HepG2 (cell line): ENCODE data around the gene ARL3. TPM values are rescaled to one million over a fixed set of nuclear protein-coding genes. Genes with fewer than 3 reads are reported as not detected.
A peak's percentile ranks its signal among the peaks of the same experiment; 100 is the strongest.

Experiments
- ASH2L ChIP-seq: fragments of 300-600, 200-600 bp; sonication (generic); IDR thresholded peaks from 2 replicates; pipeline ENCODE4 v1.7.0; 2017; ENCODE audit warnings: low read depth, mild to moderate bottlenecking, moderate library complexity, mixed read lengths, low read length; ENCODE audit not compliant: insufficient read length
- DRAP1 ChIP-seq: IDR thresholded peaks from 2 replicates; pipeline ENCODE4 v1.6.1; 2016; ENCODE audit warnings: missing genetic modification reagents, missing compliant biosample characterization
- LCORL ChIP-seq, 2 experiments: fragments of 450-650 bp in 1 of 2; sonication (generic) in 1 of 2; formaldehyde crosslinking in 1 of 2; IDR thresholded peaks; 2 replicates each; pipeline versions ENCODE4 v1.5.0 to v1.6.1; 2017 to 2020; ENCODE audit warnings: antibody characterized with exemption in 1 of 2, missing genetic modification reagents in 1 of 2
- RXRB ChIP-seq: IDR thresholded peaks from 2 replicates; pipeline ENCODE4 v1.6.1; 2016; ENCODE audit warnings: borderline replicate concordance, missing genetic modification reagents, missing compliant biosample characterization
- SMAD1 ChIP-seq: sonication (generic); formaldehyde crosslinking; IDR thresholded peaks from 2 replicates; pipeline ENCODE4 v1.4.0; 2020; ENCODE audit warnings: missing genetic modification reagents, low read depth, mild to moderate bottlenecking, borderline replicate concordance
- SNAPC4 ChIP-seq: sonication (generic); formaldehyde crosslinking; IDR thresholded peaks from 2 replicates; pipeline ENCODE4 v1.4.0; 2020; ENCODE audit warnings: mild to moderate bottlenecking, missing genetic modification reagents
- SRSF1 ChIP-seq: fragments of 200-400 bp; formaldehyde crosslinking; optimal IDR thresholded peaks from 2 replicates; pipeline ENCODE3; 2017; ENCODE audit warnings: mild to moderate bottlenecking, low read depth, low read length, moderate library complexity
- YEATS4 ChIP-seq: sonication (generic); formaldehyde crosslinking; IDR thresholded peaks from 2 replicates; pipeline ENCODE4 v1.4.0; 2020; ENCODE audit warnings: missing genetic modification reagents, borderline replicate concordance
- ZNF160 ChIP-seq: sonication (generic); formaldehyde crosslinking; IDR thresholded peaks from 2 replicates; pipeline ENCODE4 v1.8.0; 2022; ENCODE audit warnings: mild to moderate bottlenecking, inconsistent platforms, missing genetic modification reagents
- ZNF24 ChIP-seq: fragments of 450-650 bp; IDR thresholded peaks from 2 replicates; pipeline ENCODE4 v1.6.1; 2017; ENCODE audit warnings: antibody characterized with exemption, mild to moderate bottlenecking
- polyA plus RNA-seq, 8 experiments: library from polyadenylated mRNA; depleted of rRNA in 3 of 8; stranded (reverse) in 7 of 8; unstranded in 1 of 8; fragments of >200 nt; fragmentation: Illumina TruSeq in 4 of 8; extraction: Trizol in 4 of 8; gene quantifications; 2 replicates each; pipeline versions ENCODE4 v1.2.1 to v1.2.3, GENCODE V29; 2011 to 2016; ENCODE audit warnings: low read depth in 4 of 8, missing spikeins in 1 of 8, mixed read lengths in 1 of 8; ENCODE audit not compliant: insufficient read depth in 1 of 8
- total RNA-seq, 5 experiments: library from RNA; depleted of rRNA; stranded (reverse); fragments of >200 nt; fragmentation: Illumina TruSeq; extraction: Trizol; gene quantifications; 2 replicates each; pipeline ENCODE4 v1.2.3, GENCODE V29; 2016; ENCODE audit warnings: low read depth in 1 of 5
- TF ChIP-seq, protein P1 (sequence below): sonication (generic); formaldehyde crosslinking; IDR thresholded peaks from 2 replicates; pipeline ENCODE4 v1.5.0; 2020; ENCODE audit warnings: mild to moderate bottlenecking, missing genetic modification reagents, borderline replicate concordance
- TF ChIP-seq, protein P2 (sequence below): fragments of 450-650 bp; IDR thresholded peaks from 2 replicates; pipeline ENCODE4 v1.6.1; 2016
- TF ChIP-seq, protein P3 (sequence below): sonication (generic); formaldehyde crosslinking; IDR thresholded peaks from 2 replicates; pipeline ENCODE4 v1.5.1; 2020; ENCODE audit warnings: missing genetic modification reagents, mild to moderate bottlenecking, borderline replicate concordance

Gene ARL3
- total and polyA plus RNA-seq, 2 of the 13 experiments (the other 11 are each of a cell fraction or from before 2014, with no cell fraction given), result 5.2 to 6.6 TPM

GRCh38 chr10:102641880-102642735 is 72.1 kb downstream of the ARL3 start (continued):
- TF ChIP-seq, protein P1, sequence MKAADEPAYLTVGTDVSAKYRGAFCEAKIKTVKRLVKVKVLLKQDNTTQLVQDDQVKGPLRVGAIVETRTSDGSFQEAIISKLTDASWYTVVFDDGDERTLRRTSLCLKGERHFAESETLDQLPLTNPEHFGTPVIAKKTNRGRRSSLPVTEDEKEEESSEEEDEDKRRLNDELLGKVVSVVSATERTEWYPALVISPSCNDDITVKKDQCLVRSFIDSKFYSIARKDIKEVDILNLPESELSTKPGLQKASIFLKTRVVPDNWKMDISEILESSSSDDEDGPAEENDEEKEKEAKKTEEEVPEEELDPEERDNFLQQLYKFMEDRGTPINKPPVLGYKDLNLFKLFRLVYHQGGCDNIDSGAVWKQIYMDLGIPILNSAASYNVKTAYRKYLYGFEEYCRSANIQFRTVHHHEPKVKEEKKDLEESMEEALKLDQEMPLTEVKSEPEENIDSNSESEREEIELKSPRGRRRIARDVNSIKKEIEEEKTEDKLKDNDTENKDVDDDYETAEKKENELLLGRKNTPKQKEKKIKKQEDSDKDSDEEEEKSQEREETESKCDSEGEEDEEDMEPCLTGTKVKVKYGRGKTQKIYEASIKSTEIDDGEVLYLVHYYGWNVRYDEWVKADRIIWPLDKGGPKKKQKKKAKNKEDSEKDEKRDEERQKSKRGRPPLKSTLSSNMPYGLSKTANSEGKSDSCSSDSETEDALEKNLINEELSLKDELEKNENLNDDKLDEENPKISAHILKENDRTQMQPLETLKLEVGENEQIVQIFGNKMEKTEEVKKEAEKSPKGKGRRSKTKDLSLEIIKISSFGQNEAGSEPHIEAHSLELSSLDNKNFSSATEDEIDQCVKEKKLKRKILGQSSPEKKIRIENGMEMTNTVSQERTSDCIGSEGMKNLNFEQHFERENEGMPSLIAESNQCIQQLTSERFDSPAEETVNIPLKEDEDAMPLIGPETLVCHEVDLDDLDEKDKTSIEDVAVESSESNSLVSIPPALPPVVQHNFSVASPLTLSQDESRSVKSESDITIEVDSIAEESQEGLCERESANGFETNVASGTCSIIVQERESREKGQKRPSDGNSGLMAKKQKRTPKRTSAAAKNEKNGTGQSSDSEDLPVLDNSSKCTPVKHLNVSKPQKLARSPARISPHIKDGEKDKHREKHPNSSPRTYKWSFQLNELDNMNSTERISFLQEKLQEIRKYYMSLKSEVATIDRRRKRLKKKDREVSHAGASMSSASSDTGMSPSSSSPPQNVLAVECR (CRISPR knock-in tag), result peak; percentile 79
- TF ChIP-seq YEATS4 (CRISPR knock-in tag) (peak; percentile 53; the same call in 1 of the 2 replicates), SRSF1 (peak; percentile 90), DRAP1 (peak; percentile 93), ZNF24 (no peak), SNAPC4 (CRISPR knock-in tag) (0 out of 2 replicates have a peak, but pooled peaks have one; percentile 40), ASH2L (peak; percentile 40), ZNF160 (CRISPR knock-in tag) (no peak), RXRB (CRISPR knock-in tag) (peak; percentile 23; the same call in 1 of the 2 replicates), LCORL (IDR thresholded peaks at IDR 0.05) (no peak), LCORL (CRISPR knock-in tag; IDR thresholded peaks at IDR 0.05) (peak; percentile 56; the same call in 1 of the 2 replicates), SMAD1 (0 out of 2 replicates have a peak, but pooled peaks have one; percentile 53)
- TF ChIP-seq, protein P2, sequence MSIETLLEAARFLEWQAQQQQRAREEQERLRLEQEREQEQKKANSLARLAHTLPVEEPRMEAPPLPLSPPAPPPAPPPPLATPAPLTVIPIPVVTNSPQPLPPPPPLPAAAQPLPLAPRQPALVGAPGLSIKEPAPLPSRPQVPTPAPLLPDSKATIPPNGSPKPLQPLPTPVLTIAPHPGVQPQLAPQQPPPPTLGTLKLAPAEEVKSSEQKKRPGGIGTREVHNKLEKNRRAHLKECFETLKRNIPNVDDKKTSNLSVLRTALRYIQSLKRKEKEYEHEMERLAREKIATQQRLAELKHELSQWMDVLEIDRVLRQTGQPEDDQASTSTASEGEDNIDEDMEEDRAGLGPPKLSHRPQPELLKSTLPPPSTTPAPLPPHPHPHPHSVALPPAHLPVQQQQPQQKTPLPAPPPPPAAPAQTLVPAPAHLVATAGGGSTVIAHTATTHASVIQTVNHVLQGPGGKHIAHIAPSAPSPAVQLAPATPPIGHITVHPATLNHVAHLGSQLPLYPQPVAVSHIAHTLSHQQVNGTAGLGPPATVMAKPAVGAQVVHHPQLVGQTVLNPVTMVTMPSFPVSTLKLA, result peak; percentile 34
- TF ChIP-seq, protein P3, sequence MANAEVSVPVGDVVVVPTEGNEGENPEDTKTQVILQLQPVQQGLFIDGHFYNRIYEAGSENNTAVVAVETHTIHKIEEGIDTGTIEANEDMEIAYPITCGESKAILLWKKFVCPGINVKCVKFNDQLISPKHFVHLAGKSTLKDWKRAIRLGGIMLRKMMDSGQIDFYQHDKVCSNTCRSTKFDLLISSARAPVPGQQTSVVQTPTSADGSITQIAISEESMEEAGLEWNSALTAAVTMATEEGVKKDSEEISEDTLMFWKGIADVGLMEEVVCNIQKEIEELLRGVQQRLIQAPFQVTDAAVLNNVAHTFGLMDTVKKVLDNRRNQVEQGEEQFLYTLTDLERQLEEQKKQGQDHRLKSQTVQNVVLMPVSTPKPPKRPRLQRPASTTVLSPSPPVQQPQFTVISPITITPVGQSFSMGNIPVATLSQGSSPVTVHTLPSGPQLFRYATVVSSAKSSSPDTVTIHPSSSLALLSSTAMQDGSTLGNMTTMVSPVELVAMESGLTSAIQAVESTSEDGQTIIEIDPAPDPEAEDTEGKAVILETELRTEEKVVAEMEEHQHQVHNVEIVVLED (CRISPR knock-in tag), result no peak; the same call in 1 of the 2 replicates
